ENCODE measurements around the gene LIFR. TPM values are rescaled to one million over a fixed set of nuclear protein-coding genes. Genes with fewer than 3 reads are reported as not detected.
A peak's percentile ranks its signal among the peaks of the same experiment; 100 is the strongest.

The LIFR gene
- total RNA-seq, 1 donor, result 39.8 TPM

DNA sequence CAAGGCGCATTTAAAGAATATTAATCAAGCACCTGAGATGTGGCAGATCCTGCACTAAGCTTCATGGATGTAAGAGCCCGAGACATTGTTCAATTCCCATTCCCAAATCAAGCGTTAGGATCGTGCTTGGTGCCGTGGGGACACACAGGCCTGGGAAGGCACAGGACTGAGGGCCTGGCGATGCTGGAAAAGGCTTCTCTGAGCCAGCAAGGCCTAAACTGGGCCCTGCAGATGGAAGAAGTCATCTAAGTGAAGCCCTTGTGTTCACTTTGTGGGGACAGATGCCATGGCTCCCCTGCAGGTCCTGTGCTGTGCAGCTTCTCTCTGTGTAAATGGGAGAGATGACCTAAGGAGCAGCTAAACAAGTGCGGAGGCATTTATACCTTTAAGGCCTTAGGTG lies 83.9 kb downstream of the LIFR start:
- no peak overlapping the region for H3K27ac ChIP-seq (ENCODE audit: low read depth, low read length)
- TF ChIP-seq, protein P1, sequence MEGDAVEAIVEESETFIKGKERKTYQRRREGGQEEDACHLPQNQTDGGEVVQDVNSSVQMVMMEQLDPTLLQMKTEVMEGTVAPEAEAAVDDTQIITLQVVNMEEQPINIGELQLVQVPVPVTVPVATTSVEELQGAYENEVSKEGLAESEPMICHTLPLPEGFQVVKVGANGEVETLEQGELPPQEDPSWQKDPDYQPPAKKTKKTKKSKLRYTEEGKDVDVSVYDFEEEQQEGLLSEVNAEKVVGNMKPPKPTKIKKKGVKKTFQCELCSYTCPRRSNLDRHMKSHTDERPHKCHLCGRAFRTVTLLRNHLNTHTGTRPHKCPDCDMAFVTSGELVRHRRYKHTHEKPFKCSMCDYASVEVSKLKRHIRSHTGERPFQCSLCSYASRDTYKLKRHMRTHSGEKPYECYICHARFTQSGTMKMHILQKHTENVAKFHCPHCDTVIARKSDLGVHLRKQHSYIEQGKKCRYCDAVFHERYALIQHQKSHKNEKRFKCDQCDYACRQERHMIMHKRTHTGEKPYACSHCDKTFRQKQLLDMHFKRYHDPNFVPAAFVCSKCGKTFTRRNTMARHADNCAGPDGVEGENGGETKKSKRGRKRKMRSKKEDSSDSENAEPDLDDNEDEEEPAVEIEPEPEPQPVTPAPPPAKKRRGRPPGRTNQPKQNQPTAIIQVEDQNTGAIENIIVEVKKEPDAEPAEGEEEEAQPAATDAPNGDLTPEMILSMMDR (IDR thresholded peaks at IDR 0.05; ENCODE audit: extremely low read depth, low read depth, low read length), result no peak
- no peaks in the 10 kb centered on the region for H3K36me3 ChIP-seq (ENCODE audit: insufficient read depth, low read length)

GRCh38 chr5:38471709-38472108 lies 84.7 kb downstream of the LIFR start:
- peak; percentile 43 for DNase-seq (ENCODE audit: insufficient read length, low spot score, missing footprints)
- Histone ChIP-seq H3K27me3 (ENCODE audit: insufficient read depth, low read length) (no peaks in the 10 kb centered on the region), H2AFZ (ENCODE audit: low read length) (no peak overlapping the region), H3K79me2 (ENCODE audit: insufficient read depth, low read length) (no peaks in the 10 kb centered on the region), H3K4me1 (ENCODE audit: insufficient read depth, low read length) (peaks cover 26% of the 10 kb centered on the region), H3K4me3 (ENCODE audit: insufficient read depth, low read length) (no peak overlapping the region), H3K9me3 (ENCODE audit: low read depth, low read length) (no peaks in the 10 kb centered on the region), H3K27ac (ENCODE audit: low read depth, low read length) (no peak overlapping the region), H3K4me2 (ENCODE audit: insufficient read depth, low read length) (no peak overlapping the region), H4K20me1 (ENCODE audit: insufficient read depth, low read length) (no peaks in the 10 kb centered on the region), H3K36me3 (ENCODE audit: insufficient read depth, low read length) (no peaks in the 10 kb centered on the region)
- TF ChIP-seq, protein P1 (IDR thresholded peaks at IDR 0.05; ENCODE audit: extremely low read depth, low read depth, low read length), result no peak

More for the DNA sequence above, 83.9 kb downstream of the LIFR start:
- H3K79me2 ChIP-seq (ENCODE audit: insufficient read depth, low read length), result no peaks in the 10 kb centered on the region
- H3K4me2 ChIP-seq (ENCODE audit: insufficient read depth, low read length), result no peak overlapping the region
- H4K20me1 ChIP-seq (ENCODE audit: insufficient read depth, low read length), result no peaks in the 10 kb centered on the region
- DNase-seq (ENCODE audit: insufficient read length, low spot score, missing footprints), result peak; percentile 23
- no peak overlapping the region for H3K4me3 ChIP-seq (ENCODE audit: insufficient read depth, low read length)
- H3K9me3 ChIP-seq (ENCODE audit: low read depth, low read length), result no peaks in the 10 kb centered on the region
- peaks cover 18% of the 10 kb centered on the region for H3K4me1 ChIP-seq (ENCODE audit: insufficient read depth, low read length)
- H3K27me3 ChIP-seq (ENCODE audit: insufficient read depth, low read length), result no peaks in the 10 kb centered on the region
- no peak overlapping the region for H2AFZ ChIP-seq (ENCODE audit: low read length)

GRCh38 chr5:38469707-38470267 lies 86.7 kb downstream of the LIFR start:
- Histone ChIP-seq H2AFZ (ENCODE audit: low read length) (no peak overlapping the region), H3K27ac (ENCODE audit: low read depth, low read length) (no peak overlapping the region), H3K9me3 (ENCODE audit: low read depth, low read length) (no peaks in the 10 kb centered on the region), H3K4me3 (ENCODE audit: insufficient read depth, low read length) (no peak overlapping the region), H3K4me1 (ENCODE audit: insufficient read depth, low read length) (peaks cover 45% of the 10 kb centered on the region), H3K79me2 (ENCODE audit: insufficient read depth, low read length) (no peaks in the 10 kb centered on the region), H3K4me2 (ENCODE audit: insufficient read depth, low read length) (no peak overlapping the region), H4K20me1 (ENCODE audit: insufficient read depth, low read length) (no peaks in the 10 kb centered on the region), H3K27me3 (ENCODE audit: insufficient read depth, low read length) (no peaks in the 10 kb centered on the region), H3K36me3 (ENCODE audit: insufficient read depth, low read length) (no peaks in the 10 kb centered on the region)
- TF ChIP-seq, protein P1 (IDR thresholded peaks at IDR 0.05; ENCODE audit: extremely low read depth, low read depth, low read length), result no peak
- DNase-seq (ENCODE audit: insufficient read length, low spot score, missing footprints), result peak; percentile 42

DNA sequence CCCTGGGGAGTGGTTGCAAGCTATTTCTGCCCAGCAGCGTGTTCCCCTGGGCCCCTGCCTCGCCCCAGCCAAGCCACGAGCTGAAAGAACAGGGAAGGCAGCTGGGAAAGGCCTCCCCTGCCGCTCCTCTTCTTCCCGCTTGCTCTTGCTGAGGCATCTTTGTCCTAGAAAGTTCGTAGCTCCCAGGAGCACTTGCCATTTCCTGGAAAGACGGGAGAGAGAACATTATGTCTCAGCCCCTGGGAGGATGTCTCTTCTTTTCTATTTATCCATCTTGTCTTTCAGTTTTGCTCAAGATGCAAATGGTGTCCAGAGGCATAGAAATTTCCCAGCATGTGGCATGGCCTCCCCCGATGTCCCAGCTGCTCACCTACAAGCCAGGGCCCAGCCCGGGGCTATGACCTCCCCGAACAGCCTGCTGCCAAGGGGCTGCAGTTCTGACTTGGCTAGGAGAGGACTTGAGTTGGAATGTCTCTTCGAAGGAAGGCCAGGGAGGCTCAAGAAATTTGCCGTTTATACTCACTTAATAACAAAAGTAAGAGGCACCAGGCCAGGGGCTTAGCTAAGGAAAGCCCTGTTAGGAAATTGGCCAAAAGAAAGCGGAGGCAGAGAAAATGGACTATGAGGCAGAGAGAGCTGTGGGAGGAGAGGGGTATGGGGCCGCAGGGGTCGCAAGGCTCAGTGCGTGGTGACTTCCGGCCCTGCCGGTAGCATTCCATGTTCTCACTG lies 87.3 kb downstream of the LIFR start:
- peak overlapping the region; percentile 80 for H2AFZ ChIP-seq (ENCODE audit: low read length)
- no peaks in the 10 kb centered on the region for H4K20me1 ChIP-seq (ENCODE audit: insufficient read depth, low read length)
- peak overlapping the region; percentile 34 for H3K4me3 ChIP-seq (ENCODE audit: insufficient read depth, low read length)
- H3K27me3 ChIP-seq (ENCODE audit: insufficient read depth, low read length), result no peaks in the 10 kb centered on the region
- no peaks in the 10 kb centered on the region for H3K79me2 ChIP-seq (ENCODE audit: insufficient read depth, low read length)
- peak overlapping the region; percentile 82 for H3K27ac ChIP-seq (ENCODE audit: low read depth, low read length)
- DNase-seq (ENCODE audit: insufficient read length, low spot score, missing footprints), result peak; percentile 77
- peak overlapping the region; percentile 63 for H3K4me2 ChIP-seq (ENCODE audit: insufficient read depth, low read length)
- H3K36me3 ChIP-seq (ENCODE audit: insufficient read depth, low read length), result no peaks in the 10 kb centered on the region
- no peaks in the 10 kb centered on the region for H3K9me3 ChIP-seq (ENCODE audit: low read depth, low read length)
- TF ChIP-seq, protein P1 (IDR thresholded peaks at IDR 0.05; ENCODE audit: extremely low read depth, low read depth, low read length), result no peak
- H3K4me1 ChIP-seq (ENCODE audit: insufficient read depth, low read length), result peaks cover 51% of the 10 kb centered on the region

All from osteoblast (primary cell).